GM12875 (cell line): ENCODE measurements around the gene C14orf180.

ENCODE experiments used
- H3K4me3 ChIP-seq: one replicate; pipeline ENCODE4 v1.5.1; 2011; ENCODE audit warnings: low read depth, low read length, control low read depth
- CTCF ChIP-seq: IDR thresholded peaks from 2 replicates; pipeline ENCODE4 v1.5.1; 2011; ENCODE audit warnings: low read depth, mild to moderate bottlenecking, control low read depth, inconsistent platforms, low read length, moderate library complexity, borderline replicate concordance; ENCODE audit not compliant: insufficient read depth

The C14orf180 gene

GRCh38 chr14:104604458-104605449 is 25.2 kb downstream of the C14orf180 start, which contains the start of gene TMEM179:
Gene TMEM179 (minus strand): TSS chr14:104604772. CDS start chr14:104604741, 31 bp downstream.
- no peak for TF ChIP-seq CTCF
- H3K4me3 ChIP-seq = no peak within 1 kb of the TSS

- no peak overlapping the region for H3K4me3 ChIP-seq
- no peak for TF ChIP-seq CTCF
Measured at GRCh38 chr14:104609666-104610065, 30.1 kb downstream of the C14orf180 start.

- no peak for TF ChIP-seq CTCF
- H3K4me3 ChIP-seq = no peak overlapping the region
Measured at GRCh38 chr14:104610749-104611310, 31.3 kb downstream of the C14orf180 start.

- TF ChIP-seq CTCF = no peak
- no peak overlapping the region for H3K4me3 ChIP-seq
Measured at GRCh38 chr14:104611881-104612280, 32.3 kb downstream of the C14orf180 start.

GRCh38 chr14:104614126-104614812 is 34.7 kb downstream of the C14orf180 start:
- H3K4me3 ChIP-seq = no peak overlapping the region
- no peak for TF ChIP-seq CTCF

GRCh38 chr14:104624939-104625338 is 45.4 kb downstream of the C14orf180 start:
- H3K4me3 ChIP-seq = no peak overlapping the region
- TF ChIP-seq CTCF = no peak
